BLaER1 (cell line): ENCODE results near the gene PSMD6.

Experiments used
- H3K27ac ChIP-seq: shearing (Covaris generic); formaldehyde crosslinking; 2 replicates; pipeline ENCODE4 v1.8.1; 2022
- H3K27me3 ChIP-seq: shearing (Covaris generic); formaldehyde crosslinking; 2 replicates; pipeline ENCODE4 v1.8.1; 2022
- H3K36me3 ChIP-seq: shearing (Covaris generic); formaldehyde crosslinking; 2 replicates; pipeline ENCODE4 v1.8.1; 2022
- H3K4me1 ChIP-seq: shearing (Covaris generic); formaldehyde crosslinking; 2 replicates; pipeline ENCODE4 v1.8.1; 2022
- H3K4me2 ChIP-seq: shearing (Covaris generic); formaldehyde crosslinking; 2 replicates; pipeline ENCODE4 v1.8.1; 2022
- H3K4me3 ChIP-seq: shearing (Covaris generic); formaldehyde crosslinking; 2 replicates; pipeline ENCODE4 v1.8.1; 2022
- H3K9ac ChIP-seq: shearing (Covaris generic); formaldehyde crosslinking; 2 replicates; pipeline ENCODE4 v1.8.1; 2022
- H3K9me3 ChIP-seq: shearing (Covaris generic); formaldehyde crosslinking; 2 replicates; pipeline ENCODE4 v1.8.1; 2022
- H4K20me1 ChIP-seq: shearing (Covaris generic); formaldehyde crosslinking; 2 replicates; pipeline ENCODE4 v1.8.1; 2022
- Cebpa-rat ChIP-seq: shearing (Covaris generic); IDR thresholded peaks from 2 replicates; pipeline ENCODE4 v1.8.1; 2022

The PSMD6 gene

GRCh38 chr3:63964681-63965485 lies 58.4 kb downstream of the PSMD6 start:
- no peak for TF ChIP-seq Cebpa-rat
- Histone ChIP-seq H3K4me2 (peak overlapping the region; percentile 92), H4K20me1 (peaks cover 48% of the 10 kb centered on the region), H3K4me3 (no peak overlapping the region), H3K36me3 (peaks cover 8% of the 10 kb centered on the region), H3K9ac (peak overlapping the region; percentile 31; the same call in 1 of the 2 replicates), H3K27ac (peak overlapping the region; percentile 47), H3K27me3 (no peaks in the 10 kb centered on the region), H3K4me1 (peaks cover 73% of the 10 kb centered on the region), H3K9me3 (no peaks in the 10 kb centered on the region)

DNA sequence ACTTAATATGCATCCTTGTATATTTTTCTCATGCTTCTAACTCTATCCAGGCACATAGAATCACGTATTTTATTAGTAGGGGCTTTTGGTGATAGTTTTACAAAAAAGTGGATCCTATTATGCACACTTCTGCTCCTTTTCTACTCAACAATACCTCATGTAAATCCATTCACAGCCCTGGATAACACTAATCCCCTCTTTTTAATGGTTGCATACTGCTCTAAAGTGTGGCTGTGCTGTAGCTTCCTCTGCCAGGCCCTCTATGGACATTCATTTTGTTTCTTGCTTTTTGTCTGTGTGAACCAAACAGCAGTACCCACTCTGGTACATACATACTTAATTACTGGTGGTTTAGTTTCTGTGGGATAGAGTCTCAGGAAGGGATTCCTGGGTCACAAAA lies 59.8 kb downstream of the PSMD6 start:
- TF ChIP-seq Cebpa-rat: no peak

DNA sequence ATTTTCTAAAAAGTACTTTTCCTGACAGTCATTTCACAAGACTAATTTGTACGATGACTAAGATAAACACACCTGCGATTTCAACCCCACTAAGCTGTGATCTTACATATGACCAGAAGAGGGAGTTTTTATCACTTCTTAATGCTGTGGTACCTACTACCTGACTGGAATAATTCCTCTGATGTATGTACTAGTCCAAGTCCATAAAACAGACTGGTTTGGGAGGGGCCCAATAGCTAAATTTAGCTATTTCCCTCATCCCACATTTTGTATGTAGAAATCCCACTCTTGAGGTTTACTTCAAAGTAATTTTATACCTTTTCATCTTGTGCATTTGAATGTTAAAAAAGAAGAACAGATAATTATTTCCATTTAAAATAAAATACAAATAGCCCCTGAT lies 61.4 kb downstream of the PSMD6 start:
- Histone ChIP-seq H3K27ac (no peak overlapping the region), H3K4me3 (no peak overlapping the region), H4K20me1 (peaks cover 57% of the 10 kb centered on the region), H3K27me3 (no peaks in the 10 kb centered on the region), H3K4me1 (peaks cover 46% of the 10 kb centered on the region), H3K9ac (no peak overlapping the region), H3K4me2 (no peak overlapping the region), H3K9me3 (no peaks in the 10 kb centered on the region), H3K36me3 (peaks cover 11% of the 10 kb centered on the region)
- no peak for TF ChIP-seq Cebpa-rat

More for the DNA sequence above, 59.8 kb downstream of the PSMD6 start:
- Histone ChIP-seq H3K9ac (no peak overlapping the region), H3K4me1 (peaks cover 62% of the 10 kb centered on the region), H3K4me3 (no peak overlapping the region), H4K20me1 (peaks cover 50% of the 10 kb centered on the region; the same call in 1 of the 2 replicates), H3K9me3 (no peaks in the 10 kb centered on the region), H3K27ac (no peak overlapping the region), H3K27me3 (no peaks in the 10 kb centered on the region), H3K4me2 (no peak overlapping the region), H3K36me3 (peaks cover 8% of the 10 kb centered on the region)
